ENCODE data around the gene PRPF19.

PRPF19 gene

GRCh38 chr11:60845338-60845737, 61.0 kb downstream of the PRPF19 start:
- H2AFZ ChIP-seq (ENCODE audit: low read depth, low read length, severe bottlenecking): no peak overlapping the region
- H3F3A ChIP-seq (ENCODE audit: insufficient read depth): no peaks in the 10 kb centered on the region
- H3K4me3 ChIP-seq (ENCODE audit: insufficient read depth, low read length, poor library complexity, severe bottlenecking): no peak overlapping the region
- H3K9me2 ChIP-seq (replicated peaks; ENCODE audit: insufficient read depth, low read length): no peaks in the 10 kb centered on the region
- H3K27me3 ChIP-seq (ENCODE audit: low read length): no peaks in the 10 kb centered on the region
- TF ChIP-seq CTCF (IDR thresholded peaks at IDR 0.05; ENCODE audit: insufficient read depth, low read length, poor library complexity, severe bottlenecking): no peak
- no peak for TF ChIP-seq EZH2phosphoT487 (conservative IDR thresholded peaks at IDR 0.05; ENCODE audit: low read length)
- no peaks in the 10 kb centered on the region for H4K20me1 ChIP-seq (ENCODE audit: low read depth, low read length)
- H3K4me2 ChIP-seq (ENCODE audit: low read depth, low read length, poor library complexity, severe bottlenecking): peak overlapping the region; percentile 71
- no peak overlapping the region for H3K27ac ChIP-seq (ENCODE audit: low read depth, low read length)
- H3K9ac ChIP-seq (ENCODE audit: low read length): peak overlapping the region; percentile 86; the same call in 1 of the 2 replicates
- H3K36me3 ChIP-seq (ENCODE audit: low read length): no peaks in the 10 kb centered on the region
- H3K9me3 ChIP-seq (ENCODE audit: insufficient read depth, low read length): no peaks in the 10 kb centered on the region
- peaks cover 44% of the 10 kb centered on the region for H3K79me2 ChIP-seq (ENCODE audit: insufficient read depth, low read length)

GRCh38 chr11:60844870-60845221, 61.5 kb downstream of the PRPF19 start:
- Histone ChIP-seq H3F3A (ENCODE audit: insufficient read depth) (no peaks in the 10 kb centered on the region), H3K9ac (ENCODE audit: low read length) (peak overlapping the region; percentile 86), H4K20me1 (ENCODE audit: low read depth, low read length) (no peaks in the 10 kb centered on the region), H3K36me3 (ENCODE audit: low read length) (no peaks in the 10 kb centered on the region), H3K27me3 (ENCODE audit: low read length) (no peaks in the 10 kb centered on the region), H2AFZ (ENCODE audit: low read depth, low read length, severe bottlenecking) (no peak overlapping the region), H3K27ac (ENCODE audit: low read depth, low read length) (no peak overlapping the region), H3K4me2 (ENCODE audit: low read depth, low read length, poor library complexity, severe bottlenecking) (peak overlapping the region; percentile 71), H3K9me2 (replicated peaks; ENCODE audit: insufficient read depth, low read length) (no peaks in the 10 kb centered on the region), H3K79me2 (ENCODE audit: insufficient read depth, low read length) (peaks cover 44% of the 10 kb centered on the region), H3K4me3 (ENCODE audit: insufficient read depth, low read length, poor library complexity, severe bottlenecking) (peak overlapping the region; percentile 94), H3K9me3 (ENCODE audit: insufficient read depth, low read length) (no peaks in the 10 kb centered on the region)
- no peak for TF ChIP-seq CTCF (IDR thresholded peaks at IDR 0.05; ENCODE audit: insufficient read depth, low read length, poor library complexity, severe bottlenecking)
- no peak for TF ChIP-seq EZH2phosphoT487 (conservative IDR thresholded peaks at IDR 0.05; ENCODE audit: low read length)

GRCh38 chr11:60844045-60844869, 62.1 kb downstream of the PRPF19 start:
- no peaks in the 10 kb centered on the region for H3K27me3 ChIP-seq (ENCODE audit: low read length)
- H3F3A ChIP-seq (ENCODE audit: insufficient read depth): no peaks in the 10 kb centered on the region
- peaks cover 44% of the 10 kb centered on the region for H3K79me2 ChIP-seq (ENCODE audit: insufficient read depth, low read length)
- H3K9ac ChIP-seq (ENCODE audit: low read length): peak overlapping the region; percentile 86
- H3K4me2 ChIP-seq (ENCODE audit: low read depth, low read length, poor library complexity, severe bottlenecking): peak overlapping the region; percentile 71
- TF ChIP-seq EZH2phosphoT487 (conservative IDR thresholded peaks at IDR 0.05; ENCODE audit: low read length): no peak
- no peak for TF ChIP-seq CTCF (IDR thresholded peaks at IDR 0.05; ENCODE audit: insufficient read depth, low read length, poor library complexity, severe bottlenecking)
- no peaks in the 10 kb centered on the region for H3K9me2 ChIP-seq (replicated peaks; ENCODE audit: insufficient read depth, low read length)
- H4K20me1 ChIP-seq (ENCODE audit: low read depth, low read length): no peaks in the 10 kb centered on the region
- H3K36me3 ChIP-seq (ENCODE audit: low read length): no peaks in the 10 kb centered on the region
- no peaks in the 10 kb centered on the region for H3K9me3 ChIP-seq (ENCODE audit: insufficient read depth, low read length)
- H3K4me3 ChIP-seq (ENCODE audit: insufficient read depth, low read length, poor library complexity, severe bottlenecking): peak overlapping the region; percentile 94
- H2AFZ ChIP-seq (ENCODE audit: low read depth, low read length, severe bottlenecking): no peak overlapping the region
- no peak overlapping the region for H3K27ac ChIP-seq (ENCODE audit: low read depth, low read length)

All from SU-DHL-6 (cell line).